GM18511 (cell line): ENCODE results near the gene ARL14.

Experiments used
- ATAC-seq: cut with Tn5 transposase; IDR thresholded peaks from one replicate; pipeline ENCODE4 v1.9.1; 2021; ENCODE audit warnings: mild to moderate bottlenecking, moderate library complexity; ENCODE audit not compliant: unreplicated experiment

The ARL14 gene

GRCh38 chr3:160719710-160720109, 42.8 kb downstream of the ARL14 start:
- ATAC-seq = no peak

- no peak for ATAC-seq
These were observed 43.3 kb downstream of the ARL14 start for GRCh38 chr3:160720123-160720746.

- ATAC-seq = no peak
These were observed 45.4 kb downstream of the ARL14 start for GRCh38 chr3:160722331-160722730.

GRCh38 chr3:160725338-160725737, 48.4 kb downstream of the ARL14 start:
- ATAC-seq = no peak
